GM12872 (cell line): ENCODE measurements around the gene CCDC92B.

Experiments used
- CTCF ChIP-seq: IDR thresholded peaks from 3 replicates; pipeline ENCODE4 v1.5.1; 2011; ENCODE audit warnings: low read depth, mild to moderate bottlenecking, low read length, moderate library complexity; ENCODE audit not compliant: insufficient read depth

Gene CCDC92B

GRCh38 chr17:2749058-2749783 lies at the start of gene CCDC92B:
Gene CCDC92B, minus strand, starts transcription at chr17:2749652. Its CDS starts 14,507 bp downstream, at chr17:2735145.
- TF ChIP-seq CTCF = no peak

GRCh38 chr17:2798678-2799077 lies 49.2 kb upstream of the CCDC92B start:
- no peak for TF ChIP-seq CTCF

GRCh38 chr17:2798188-2798587 lies 48.7 kb upstream of the CCDC92B start:
- no peak for TF ChIP-seq CTCF

GRCh38 chr17:2797637-2798036 lies 48.2 kb upstream of the CCDC92B start:
- no peak for TF ChIP-seq CTCF

GRCh38 chr17:2797226-2797625 lies 47.8 kb upstream of the CCDC92B start:
- TF ChIP-seq CTCF = no peak

GRCh38 chr17:2796164-2797125 lies 47.0 kb upstream of the CCDC92B start, which contains the start of gene RAP1GAP2:
Gene RAP1GAP2, plus strand, starts transcription at chr17:2796438. Its CDS starts 90 bp downstream, at chr17:2796528.
- TF ChIP-seq CTCF = no peak

GRCh38 chr17:2795441-2796163 lies 46.1 kb upstream of the CCDC92B start:
- no peak for TF ChIP-seq CTCF
